M059J (cell line): ENCODE data around the gene DDX50. TPM values are rescaled to one million over a fixed set of nuclear protein-coding genes. Genes with fewer than 3 reads are reported as not detected.

Experiments
- DNase-seq: peaks from one replicate; pipeline ENCODE4 v3.0.0-alpha.2; 2012; ENCODE audit warnings: low read depth
- total RNA-seq: library from RNA; depleted of rRNA; stranded (reverse); fragments of >200 nt; shearing (Covaris generic); gene quantifications from 2 replicates; pipeline ENCODE4 v1.2.3, GENCODE V29; 2014; rRNA removed

The DDX50 gene
- total RNA-seq, 1 experiment from 2014 or later: 51.1 TPM

DNA sequence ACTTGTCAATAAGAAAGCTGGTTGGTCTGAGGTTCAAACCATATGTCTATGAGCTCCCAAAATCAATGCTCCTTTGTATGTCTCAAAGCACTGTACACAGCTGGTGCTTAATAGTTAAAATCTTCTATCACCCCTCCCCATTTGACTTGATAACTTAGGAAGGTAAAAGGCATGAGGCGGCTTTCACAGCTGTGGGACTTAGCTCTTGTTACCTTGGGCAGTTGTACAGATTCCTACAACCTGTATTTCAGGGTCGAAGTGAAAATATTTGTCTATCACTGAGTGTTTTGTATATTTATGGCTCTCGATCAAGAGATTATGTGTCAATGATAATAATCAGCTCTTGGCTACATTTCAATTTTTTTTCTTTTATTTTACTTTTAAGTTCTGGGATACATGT lies 86.5 kb downstream of the DDX50 start:
- DNase-seq: no peak

DNA sequence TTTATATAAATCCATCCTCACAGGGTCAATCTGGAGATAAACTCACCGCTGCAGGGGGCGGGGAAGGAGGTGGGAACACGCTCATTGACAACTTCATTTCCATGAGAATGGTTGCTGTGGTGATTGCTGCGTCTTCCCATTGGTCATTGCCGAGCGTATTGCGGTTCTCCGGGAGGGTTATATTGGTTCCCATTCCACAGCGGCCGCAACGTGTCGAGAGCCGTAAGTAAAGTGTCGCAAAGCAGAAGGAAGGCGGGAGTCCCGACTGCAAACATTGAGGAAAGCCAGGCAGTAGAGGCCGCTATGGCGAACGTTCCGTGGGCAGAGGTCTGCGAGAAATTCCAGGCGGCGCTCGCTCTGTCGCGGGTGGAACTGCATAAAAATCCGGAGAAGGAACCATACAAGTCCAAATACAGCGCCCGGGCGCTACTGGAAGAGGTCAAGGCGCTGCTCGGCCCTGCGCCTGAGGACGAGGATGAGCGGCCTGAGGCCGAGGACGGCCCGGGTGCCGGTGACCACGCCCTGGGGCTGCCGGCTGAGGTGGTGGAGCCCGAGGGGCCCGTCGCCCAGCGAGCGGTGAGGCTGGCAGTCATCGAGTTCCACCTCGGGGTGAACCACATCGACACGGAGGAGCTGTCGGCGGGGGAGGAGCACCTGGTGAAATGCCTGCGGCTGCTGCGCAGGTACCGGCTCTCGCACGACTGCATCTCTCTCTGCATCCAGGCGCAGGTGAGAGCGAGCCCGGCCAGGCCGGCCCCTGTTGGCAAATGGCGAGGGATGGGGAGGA lies 87.6 kb downstream of the DDX50 start, which contains the start of gene KIFBP:
TSS of gene KIFBP (plus strand) at position 274 of the 787 bp plus-strand sequence. CDS start at position 304, 30 bp downstream.
- peak; percentile 97 for DNase-seq

DNA sequence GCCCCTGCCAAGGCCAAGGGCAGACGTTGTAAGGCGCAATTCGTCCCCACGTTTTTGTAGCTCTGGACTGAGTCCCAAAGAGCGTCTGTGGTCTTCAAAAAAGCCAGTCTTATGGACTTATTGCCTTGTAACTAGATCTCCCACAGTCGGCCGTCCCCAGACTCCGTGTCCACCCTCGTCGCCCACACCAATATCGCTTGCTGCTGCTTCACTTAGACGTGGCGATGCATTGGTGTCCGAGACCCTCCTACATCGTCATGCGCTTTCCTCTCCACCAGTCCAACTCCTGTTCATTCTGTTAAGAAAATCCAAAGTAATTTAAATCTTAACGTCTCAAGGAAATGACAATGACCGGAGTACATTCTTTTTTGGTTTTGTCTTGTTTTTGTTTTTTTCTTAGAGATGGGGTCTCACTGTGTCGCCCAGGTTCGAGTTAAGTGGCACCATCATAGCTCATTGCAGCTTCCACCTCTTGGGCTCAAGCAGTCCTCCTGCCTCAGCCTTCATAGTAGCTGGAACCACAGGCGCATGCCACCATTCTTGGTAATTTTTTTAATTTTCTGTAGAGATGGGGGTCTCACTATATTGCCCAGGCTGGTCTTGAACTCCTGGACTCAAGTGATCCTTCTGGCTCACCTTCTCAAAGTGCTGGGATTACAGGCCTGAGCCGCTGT lies 88.3 kb downstream of the DDX50 start:
- no peak for DNase-seq

DNA sequence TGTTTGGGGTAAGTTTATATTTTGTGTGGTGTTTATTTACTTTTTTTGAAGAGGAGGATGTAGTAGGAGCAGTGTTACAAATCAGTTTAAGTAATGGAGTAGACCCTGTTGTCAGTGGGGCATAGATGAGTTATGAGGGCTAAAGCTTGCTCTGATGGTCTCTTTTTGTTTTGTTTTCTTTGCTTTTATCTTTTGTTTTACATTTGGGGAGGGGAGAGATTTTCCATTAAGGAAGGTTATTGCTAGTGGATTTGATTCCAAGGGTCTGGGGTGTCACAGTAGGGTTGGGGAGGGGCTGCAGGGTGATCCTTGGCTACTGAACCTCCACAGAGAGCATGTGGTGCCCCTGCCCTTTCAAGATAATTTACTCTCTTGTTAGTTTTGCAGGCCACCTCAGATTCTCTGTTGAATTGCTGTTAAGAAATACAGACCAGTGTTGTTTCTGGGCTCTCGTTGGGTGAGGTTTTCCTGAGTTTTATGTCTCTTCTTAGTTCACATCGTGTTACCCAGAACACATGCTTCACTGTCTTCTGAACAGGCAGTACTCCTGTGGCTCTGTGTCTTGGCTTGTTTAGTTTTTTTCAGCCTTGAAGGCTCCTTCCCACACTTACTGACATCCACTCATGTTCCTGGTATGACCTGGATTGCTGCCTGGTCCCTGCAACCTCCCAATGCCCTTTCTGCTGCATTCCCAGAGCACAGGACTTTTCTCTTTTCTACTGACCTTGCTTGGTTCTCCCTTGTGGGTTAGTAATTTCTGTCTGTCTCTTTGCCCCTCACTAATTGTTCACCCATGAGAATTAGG lies 91.7 kb downstream of the DDX50 start:
- DNase-seq: peak; percentile 87

Other genes starting within 250 kb of the DDX50 start
- gene CCAR1, start 180.1 kb upstream of the DDX50 start, total RNA-seq: 27.0 and 30.3 TPM in 2 replicates
- gene STOX1, start 73.8 kb upstream of the DDX50 start, total RNA-seq: 0.30 and 2.2 TPM in 2 replicates
- 40.4 and 51.9 TPM in 2 replicates for gene DDX21, start 54.9 kb downstream of the DDX50 start, total RNA-seq
- gene KIFBP, start 87.5 kb downstream of the DDX50 start, total RNA-seq: 44.7 and 68.5 TPM in 2 replicates
- gene SRGN, start 186.8 kb downstream of the DDX50 start, total RNA-seq: 740 and 865 TPM in 2 replicates
- 21.2 and 44.1 TPM in 2 replicates for gene VPS26A, start 222.9 kb downstream of the DDX50 start, total RNA-seq